NCI-H1417 treated with DMSO at 0.1 percent for 48 hours (cell line): ENCODE measurements around the gene KCNV2.
"Not testable (repeated sequence)": the region's sequence is repeated elsewhere in the genome, so short reads cannot be mapped to it uniquely, and the experiment has no call there.

Experiments
- DNase-seq: peaks from one replicate; lab custom pipeline; 2025; lab: John Stamatoyannopoulos, UW

Gene KCNV2

DNA sequence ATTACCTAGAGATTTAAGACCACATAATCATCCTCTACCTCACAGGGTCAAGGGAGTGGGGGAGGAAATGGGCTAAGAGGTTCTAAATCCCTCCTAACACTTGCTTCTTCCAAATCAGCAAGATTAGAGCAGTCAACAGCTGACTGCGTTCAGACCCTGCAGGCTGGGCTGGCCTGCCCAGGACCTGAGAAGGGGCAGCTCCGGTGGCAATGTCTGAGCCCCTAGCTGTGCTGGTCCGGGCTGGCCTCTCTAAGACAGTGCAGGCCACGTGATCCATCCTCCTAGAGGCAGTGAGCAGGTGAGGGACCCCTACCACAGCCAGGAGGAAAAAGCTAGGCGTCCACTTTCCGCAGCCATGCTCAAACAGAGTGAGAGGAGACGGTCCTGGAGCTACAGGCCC, at the start of gene KCNV2:
TSS of gene KCNV2 (plus strand) at position 126 of the 400 bp plus-strand sequence. CDS start at position 356, 230 bp downstream.
- DNase-seq, result no peak

DNA sequence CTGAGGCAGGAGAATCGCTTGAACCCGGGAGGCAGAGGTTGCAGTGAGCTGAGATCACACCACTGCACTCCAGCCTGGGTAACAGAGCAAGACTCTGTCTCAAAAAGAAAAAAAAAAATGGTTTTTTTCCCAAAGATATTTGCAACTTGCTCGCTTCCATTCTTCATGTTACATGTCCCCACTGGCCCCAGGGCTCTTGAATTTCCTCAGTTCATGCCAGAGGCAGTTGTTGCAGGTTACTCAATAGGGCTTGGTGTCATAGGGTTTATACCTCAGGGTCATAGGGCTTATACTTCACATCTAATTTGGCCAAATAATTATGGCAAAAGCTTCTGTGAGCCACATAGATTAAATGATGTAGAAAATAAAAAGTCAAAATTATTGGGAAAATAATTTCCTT, 44.1 kb upstream of the KCNV2 start:
- no peak for DNase-seq

DNA sequence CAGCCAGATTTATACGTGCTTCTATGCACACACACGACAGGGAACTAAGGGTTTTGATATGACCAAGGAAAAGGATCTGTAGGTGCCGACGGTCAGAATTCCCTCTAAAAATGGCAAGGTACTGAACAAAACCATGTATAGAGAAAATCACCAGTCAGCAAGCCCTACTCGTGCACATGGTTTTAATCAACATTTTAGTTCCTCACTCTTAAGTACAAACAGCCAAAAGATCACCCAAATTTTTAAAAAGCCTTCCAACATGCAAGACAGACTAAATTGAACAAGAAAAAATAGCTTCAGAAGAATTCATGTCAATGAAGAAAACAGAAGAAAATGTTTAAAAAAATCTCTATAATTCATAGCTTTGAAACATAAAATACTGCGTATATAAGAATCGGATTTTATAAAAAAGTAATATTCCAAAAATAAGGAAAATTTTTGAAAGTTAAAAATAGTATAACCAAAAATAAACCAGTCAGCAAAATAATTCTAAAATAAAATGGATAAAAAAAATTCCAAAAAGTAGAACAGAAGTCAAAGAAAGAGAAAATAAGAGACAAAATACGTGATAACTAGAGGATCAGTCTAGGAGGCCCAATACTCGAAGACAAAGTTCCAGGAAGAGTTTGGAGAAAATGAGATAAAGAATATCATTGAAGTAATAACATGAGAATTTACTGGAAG, 43.0 kb upstream of the KCNV2 start:
- no peak for DNase-seq

DNA sequence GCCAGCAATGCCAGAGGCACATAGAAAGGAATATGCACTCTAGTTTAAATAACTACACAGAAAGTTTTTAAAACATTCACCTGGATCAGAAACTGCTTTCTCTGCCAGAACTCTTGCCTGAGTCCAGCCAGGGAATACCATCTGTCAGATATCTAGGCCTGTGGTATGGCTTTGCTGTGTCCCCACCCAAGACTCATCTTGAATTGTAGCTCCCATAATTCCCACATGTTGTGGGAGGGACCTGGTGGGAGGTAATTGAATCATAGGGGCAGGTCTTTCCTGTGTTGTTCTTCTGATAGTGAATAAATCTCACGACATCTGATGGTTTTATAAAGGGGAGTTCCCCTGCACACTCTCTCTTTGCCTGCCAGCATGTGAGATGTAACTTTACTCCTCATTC, 41.5 kb upstream of the KCNV2 start:
- DNase-seq, result no peak

DNA sequence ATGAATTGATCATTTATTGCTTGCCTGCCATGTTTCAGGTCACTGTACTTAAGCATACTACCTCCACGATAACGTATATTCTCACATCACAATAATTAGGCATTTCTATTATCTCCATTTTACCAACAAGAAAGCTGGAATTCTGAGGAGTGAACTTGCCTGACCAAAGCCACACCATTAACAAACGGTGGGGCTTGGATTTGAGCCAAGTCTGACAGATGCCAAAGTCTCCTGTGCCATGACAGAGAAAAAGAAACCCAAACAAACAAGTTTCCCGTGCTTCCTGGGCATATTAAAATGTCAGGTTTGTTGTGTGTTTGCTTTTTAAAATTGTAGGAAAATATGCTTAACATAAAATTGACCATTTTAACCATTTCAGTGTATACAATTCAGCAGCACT, 40.8 kb upstream of the KCNV2 start:
- DNase-seq, result no peak

DNA sequence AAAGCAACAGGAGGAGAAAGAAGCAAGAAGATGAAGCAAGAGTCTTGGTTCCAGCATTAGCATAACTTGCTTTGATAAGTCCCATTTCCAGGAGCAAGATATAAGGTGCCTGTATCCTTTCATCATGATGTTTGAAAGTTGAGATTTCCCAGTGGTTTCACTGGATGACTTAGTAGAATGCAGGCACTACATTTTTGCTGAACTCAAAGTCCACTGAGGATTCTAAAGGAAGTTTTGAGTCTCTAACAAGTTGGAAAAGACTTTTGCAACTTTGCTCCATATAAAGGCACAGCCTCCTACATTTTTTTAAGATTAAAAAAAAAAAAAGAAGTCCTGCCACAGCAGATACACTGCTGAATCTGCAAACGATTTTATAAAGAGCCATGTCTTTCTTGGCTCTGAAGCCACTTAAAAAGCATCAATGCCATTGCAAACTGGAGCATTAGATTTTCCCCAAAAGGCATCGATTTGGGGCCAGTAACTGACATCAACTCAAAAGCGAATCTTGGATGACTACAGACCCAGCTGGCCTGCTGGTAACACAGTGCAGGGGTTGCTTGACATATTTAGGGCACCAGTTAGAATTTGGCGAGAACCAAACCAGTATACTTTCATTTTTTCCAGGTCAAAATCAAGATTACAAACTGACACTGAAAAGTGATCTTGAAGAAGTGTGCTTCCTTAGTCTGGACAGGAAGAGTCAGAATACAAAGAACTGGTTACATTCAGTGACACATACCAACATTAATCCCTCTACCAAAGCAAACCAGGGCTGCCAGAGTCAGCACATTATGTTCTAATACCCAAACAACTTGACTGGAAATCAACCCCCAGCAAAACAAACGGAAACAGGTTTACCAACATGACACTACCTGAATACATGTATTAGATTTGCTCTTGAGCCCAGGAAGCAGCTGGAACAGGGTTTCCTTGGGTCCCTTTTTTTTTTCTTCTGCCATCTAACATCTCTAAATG, 39.1 kb upstream of the KCNV2 start:
- DNase-seq, result no peak

DNA sequence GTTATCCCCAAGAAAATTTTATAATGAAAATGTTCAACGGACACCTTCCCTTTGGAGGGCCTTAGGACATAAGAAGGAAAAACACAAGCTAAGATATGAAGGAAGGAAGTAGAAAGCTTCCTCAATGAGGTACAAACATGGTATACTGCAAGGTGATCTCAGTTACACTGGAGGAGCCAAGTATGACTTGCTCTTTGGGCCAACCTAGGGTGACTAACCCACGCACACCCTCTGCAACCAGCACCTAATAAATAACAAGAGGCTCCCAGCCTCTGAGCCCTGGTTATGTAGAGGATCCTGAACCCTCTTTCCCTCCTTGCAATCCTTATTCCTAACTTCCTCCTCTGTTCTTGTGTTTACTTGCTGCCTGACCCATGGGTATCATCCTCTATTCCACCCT, 38.3 kb upstream of the KCNV2 start:
- no peak for DNase-seq

DNA sequence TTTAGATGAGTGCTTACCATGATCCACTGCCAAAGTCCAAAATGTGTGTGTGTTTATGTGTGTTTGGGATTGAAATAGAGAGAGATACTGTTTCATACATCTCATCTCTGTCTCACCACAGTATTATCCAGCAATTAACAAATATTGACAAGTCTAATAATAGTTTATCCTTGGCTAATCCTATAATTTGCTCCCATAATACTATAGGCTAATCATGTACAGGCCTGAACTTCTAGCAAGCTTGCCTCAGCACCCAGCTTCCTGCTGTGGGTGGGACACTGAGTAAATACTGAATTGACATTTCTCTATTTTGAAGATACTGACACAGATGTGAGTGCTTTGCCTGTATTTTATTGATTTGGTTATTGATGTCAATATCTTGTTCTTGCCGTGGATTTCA, 35.3 kb upstream of the KCNV2 start:
- peak; percentile 22 for DNase-seq

DNA sequence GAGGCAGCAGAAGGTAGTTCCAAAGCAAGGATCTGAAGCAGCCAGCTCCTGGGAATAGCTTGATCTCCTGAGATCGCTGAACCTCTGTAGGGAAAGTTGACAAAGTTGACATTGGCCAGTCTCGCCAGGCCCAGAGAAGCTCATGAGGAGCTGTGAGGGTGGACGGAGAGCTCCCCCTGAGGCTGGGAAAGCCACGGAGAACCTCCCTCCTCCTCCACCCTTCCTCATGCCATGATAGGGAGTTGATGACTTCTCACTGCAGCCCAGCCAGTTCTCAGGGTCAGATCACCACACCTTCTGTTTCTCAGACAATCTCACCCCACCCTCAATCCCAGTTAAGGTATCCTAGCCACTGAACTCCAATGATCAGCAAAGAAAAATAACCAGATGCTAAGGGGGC, 30.4 kb upstream of the KCNV2 start:
- DNase-seq, result no peak

DNA sequence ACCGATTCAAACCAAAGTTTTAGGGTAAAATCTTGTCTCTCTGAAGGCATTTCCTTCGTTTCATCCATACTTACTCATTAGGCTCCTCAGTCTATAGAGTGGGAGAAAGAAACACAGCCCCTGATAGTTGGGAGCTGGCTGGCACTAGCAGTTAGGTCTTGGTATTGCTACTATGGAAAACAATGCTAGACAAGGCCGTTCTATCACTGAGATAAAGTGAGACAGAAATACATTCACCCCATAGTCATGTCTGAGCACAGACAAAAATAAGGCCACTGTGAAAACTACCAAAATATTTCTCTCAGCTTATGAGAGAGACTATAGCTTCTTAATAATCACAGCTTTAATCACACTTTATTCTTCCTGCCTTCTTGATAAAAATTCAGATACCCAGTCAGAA, 28.7 kb upstream of the KCNV2 start:
- DNase-seq, result no peak

DNA sequence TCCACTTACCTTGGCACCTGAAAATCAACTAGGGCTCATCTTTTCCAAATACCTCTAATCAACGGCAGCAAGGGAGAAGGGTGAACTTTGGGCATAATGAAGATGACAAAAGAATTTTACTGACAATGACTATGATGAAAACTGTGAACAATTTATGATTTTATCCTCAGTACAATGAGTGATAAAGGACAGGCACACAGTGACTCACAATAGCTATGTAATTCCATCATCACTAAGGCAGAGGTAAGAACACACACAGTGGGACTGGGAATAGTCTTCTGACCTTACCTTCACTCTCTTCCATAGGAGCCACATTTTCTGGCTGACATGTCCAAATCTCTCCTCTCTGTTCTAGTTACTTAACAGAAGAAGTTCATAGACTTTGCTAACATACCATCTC, 26.1 kb upstream of the KCNV2 start:
- DNase-seq, result no peak

DNA sequence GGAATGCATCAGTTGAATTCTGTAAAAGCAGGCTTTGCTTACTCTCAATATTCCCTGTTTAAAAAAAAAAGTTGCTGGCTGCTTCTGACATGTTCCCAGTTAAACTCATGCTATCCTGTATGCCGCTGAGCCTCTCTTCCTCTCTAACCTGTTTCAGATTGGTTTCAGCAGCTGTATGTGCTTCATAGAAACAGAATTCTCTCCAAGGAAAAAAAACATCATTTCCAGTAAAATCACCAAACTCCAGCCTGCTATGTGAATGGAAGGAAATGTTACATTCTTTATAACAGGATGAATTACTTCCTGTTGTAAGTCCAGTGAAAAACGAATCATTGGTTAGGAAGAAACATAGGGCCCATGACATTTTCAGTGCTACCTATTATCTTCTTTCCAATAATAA, 25.7 kb upstream of the KCNV2 start:
- DNase-seq, result no peak

DNA sequence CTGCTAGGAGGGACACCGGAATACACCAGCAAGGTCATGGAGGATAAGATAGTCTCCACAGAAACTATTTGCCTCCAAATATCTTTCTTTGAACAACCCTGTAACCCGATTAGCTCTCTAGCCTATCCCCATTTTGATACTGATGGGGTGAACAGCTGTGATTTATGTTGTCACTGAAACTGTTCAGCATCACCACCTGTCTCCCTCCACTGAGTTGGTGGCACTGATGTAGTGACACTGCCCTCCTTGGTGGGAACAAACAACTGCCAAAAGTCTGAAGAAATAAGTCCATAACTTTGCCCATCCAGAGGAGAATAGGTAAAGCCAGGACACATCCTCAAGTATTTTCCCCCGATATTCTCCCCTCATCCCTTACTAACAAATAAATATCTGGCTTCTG, 24.3 kb upstream of the KCNV2 start:
- no peak for DNase-seq

DNA sequence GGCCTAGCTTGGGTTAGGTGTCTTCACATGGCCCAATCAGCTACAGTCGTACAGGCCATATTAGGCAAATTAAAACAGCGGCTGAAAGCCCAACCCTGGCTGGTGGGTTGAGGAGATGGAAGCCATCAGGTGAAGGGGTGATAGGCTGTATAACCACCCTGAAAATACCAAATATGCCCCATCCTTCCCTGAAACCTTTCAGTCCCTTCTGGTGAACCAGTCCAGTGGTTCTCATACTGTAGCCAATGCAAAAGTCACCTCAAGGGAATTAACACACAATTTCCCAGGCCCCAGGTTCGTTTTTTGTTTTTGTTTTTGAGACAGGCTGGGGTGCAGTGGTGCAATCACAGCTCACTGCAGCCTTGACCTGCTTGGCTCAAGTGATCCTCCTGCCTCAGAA, 19.8 kb upstream of the KCNV2 start:
- no peak for DNase-seq

DNA sequence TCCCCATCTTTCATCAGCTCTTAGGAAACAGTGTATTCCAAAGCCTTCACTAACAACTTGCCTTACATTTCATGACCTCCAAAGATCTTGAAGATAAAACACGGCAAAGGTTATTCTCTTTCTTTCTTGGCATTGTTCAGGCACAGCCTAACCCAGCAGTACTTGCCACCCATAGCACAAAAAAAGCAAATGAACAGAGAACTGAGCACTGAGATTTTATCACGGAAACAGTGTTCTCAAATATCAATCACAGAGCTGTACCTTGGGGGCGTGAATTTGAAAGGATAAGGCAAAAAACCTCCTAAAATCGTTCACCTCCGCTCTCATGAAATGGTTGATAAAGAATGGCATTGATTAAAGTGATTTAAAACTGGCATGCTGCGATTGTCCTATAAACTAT, 16.9 kb upstream of the KCNV2 start:
- no peak for DNase-seq

DNA sequence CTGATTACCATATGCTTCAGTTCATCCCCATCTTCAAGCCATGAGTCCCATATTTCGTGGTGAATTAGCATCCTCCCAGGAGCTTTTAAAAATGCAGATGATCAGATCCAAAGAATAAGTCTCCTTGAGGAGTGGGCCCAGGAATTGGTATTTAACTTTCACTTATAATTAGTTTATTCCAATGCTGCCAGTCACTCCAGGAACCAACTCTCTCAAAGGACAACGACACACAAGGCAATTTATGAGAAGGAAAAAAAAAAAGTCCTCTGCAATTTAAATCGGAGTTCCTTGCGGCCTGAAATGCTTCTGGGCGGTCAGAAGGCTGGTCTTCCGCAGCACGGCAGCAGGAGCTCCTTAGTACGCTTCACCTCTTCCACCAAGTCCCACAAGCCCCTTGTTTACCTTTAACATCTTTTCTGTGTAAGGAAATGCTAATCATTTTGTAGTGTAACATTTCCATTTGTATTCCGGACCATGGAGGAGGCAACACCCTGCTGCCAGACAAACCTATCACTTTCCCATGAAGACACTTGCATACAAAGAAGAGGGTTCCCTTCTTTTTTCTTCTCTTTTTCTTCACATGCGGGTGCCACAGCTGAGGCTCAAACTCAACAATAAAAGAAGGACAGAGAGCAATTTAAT, 16.3 kb upstream of the KCNV2 start:
- DNase-seq, result no peak

DNA sequence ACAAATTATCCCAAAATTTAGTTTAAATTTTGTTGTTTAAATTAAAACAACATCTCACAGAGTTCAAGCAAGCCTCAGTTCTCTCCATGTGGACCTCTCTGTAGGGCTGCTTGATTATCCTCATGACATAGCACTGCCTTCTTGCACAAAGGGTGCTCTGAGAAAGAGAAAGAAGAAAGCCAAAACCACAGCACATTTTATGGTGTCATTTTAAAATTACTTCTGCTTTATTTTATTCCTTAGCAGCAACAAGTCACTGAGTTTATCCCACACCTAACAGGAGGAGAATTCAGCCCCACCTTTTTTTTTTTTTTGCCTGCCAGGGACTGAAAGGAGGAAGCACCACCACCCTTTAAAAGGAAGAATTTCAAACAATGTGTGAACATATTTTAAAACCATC, 12.8 kb upstream of the KCNV2 start:
- no peak for DNase-seq

DNA sequence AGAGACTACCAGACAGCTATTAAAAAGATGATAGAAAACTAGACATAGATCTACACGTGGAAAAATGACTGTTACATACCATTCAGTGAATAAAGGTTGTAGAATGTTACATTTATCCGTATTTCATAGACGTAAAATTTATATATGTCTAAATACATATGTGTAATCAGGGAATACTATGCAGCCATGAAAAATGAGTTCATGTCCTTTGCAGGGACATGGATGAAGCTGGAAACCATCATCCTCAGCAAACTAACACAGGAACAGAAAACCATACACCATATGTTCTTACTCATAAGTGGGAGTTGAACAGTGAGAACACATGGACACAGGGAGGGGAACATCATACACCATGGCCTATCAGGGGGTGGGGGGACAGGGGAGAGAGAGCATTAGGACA, 10.1 kb upstream of the KCNV2 start:
- DNase-seq, result not testable (repeated sequence)

DNA sequence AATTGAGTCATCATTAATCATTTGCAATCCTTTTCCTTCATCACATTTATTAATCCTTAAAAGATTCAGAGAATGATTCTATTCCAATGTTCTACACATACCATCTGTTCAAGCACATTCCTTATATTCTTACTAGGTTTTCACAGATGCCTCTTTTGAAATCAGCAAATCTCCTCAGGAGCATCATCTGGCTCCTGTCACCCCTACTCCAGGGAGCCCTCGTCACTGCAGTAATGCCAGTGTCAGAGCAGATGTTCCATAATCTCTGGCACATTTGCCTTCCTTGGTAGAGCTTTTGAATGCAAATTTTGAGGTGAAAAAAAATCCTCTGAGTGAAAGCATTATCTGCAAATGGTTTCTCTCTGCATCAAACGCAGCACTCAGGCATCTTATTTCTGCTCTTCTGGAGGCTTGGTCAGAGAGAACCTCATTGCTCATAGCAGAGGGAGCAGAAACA, 7.6 kb upstream of the KCNV2 start:
- DNase-seq, result no peak

DNA sequence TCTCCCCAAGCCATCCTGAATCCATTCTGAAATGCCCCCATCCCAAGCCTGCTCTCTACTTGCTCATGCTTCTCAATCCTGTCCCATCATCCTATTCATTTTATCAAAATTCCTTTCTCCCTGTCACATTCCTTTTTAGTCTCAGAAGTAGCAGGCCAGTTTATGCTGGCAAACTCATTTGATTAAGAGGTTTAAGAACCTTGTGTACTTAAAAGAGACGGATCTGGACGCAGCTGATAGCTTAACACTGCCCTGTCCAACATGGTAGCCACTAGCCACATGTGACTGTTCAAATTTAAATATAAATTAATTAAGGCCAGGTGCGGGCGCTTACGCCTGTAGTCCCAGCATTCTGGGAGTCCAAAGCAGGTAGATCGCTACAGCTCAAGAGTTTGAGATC, 5.6 kb upstream of the KCNV2 start:
- no peak for DNase-seq

DNA sequence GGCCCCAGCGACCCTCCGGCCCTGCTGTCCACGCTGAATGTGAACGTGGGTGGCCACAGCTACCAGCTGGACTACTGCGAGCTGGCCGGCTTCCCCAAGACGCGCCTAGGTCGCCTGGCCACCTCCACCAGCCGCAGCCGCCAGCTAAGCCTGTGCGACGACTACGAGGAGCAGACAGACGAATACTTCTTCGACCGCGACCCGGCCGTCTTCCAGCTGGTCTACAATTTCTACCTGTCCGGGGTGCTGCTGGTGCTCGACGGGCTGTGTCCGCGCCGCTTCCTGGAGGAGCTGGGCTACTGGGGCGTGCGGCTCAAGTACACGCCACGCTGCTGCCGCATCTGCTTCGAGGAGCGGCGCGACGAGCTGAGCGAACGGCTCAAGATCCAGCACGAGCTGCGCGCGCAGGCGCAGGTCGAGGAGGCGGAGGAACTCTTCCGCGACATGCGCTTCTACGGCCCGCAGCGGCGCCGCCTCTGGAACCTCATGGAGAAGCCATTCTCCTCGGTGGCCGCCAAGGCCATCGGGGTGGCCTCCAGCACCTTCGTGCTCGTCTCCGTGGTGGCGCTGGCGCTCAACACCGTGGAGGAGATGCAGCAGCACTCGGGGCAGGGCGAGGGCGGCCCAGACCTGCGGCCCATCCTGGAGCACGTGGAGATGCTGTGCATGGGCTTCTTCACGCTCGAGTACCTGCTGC, 839 bp downstream of the KCNV2 start:
- DNase-seq, result no peak

DNA sequence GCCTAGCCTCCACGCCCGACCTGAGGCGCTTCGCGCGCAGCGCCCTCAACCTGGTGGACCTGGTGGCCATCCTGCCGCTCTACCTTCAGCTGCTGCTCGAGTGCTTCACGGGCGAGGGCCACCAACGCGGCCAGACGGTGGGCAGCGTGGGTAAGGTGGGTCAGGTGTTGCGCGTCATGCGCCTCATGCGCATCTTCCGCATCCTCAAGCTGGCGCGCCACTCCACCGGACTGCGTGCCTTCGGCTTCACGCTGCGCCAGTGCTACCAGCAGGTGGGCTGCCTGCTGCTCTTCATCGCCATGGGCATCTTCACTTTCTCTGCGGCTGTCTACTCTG, 1.4 kb downstream of the KCNV2 start:
- DNase-seq, result no peak
